GM21360 (cell line): ENCODE results near the gene TRAPPC13.
"Not testable (repeated sequence)": the region's sequence is repeated elsewhere in the genome, so short reads cannot be mapped to it uniquely, and the experiment has no call there.

Source experiments
- ATAC-seq: cut with Tn5 transposase; IDR thresholded peaks from one replicate; pipeline ENCODE4 v1.9.1; 2021; ENCODE audit warnings: mild to moderate bottlenecking, moderate library complexity; ENCODE audit not compliant: unreplicated experiment

The TRAPPC13 gene

GRCh38 chr5:65624571-65625555 lies at the start of gene TRAPPC13, which contains the start of gene SHLD3:
Gene TRAPPC13 (plus strand): TSS chr5:65625027. CDS start chr5:65625061, 34 bp downstream.
Gene SHLD3 (plus strand): TSS chr5:65625027. CDS start chr5:65629588, 4,561 bp downstream.
- peak; percentile 66 for ATAC-seq

GRCh38 chr5:65577141-65577540 lies 47.7 kb upstream of the TRAPPC13 start:
- ATAC-seq = no peak

- ATAC-seq = no peak
Observed at GRCh38 chr5:65588694-65589093, 36.1 kb upstream of the TRAPPC13 start.

GRCh38 chr5:65601761-65602160 lies 23.1 kb upstream of the TRAPPC13 start:
- not testable (repeated sequence) for ATAC-seq

GRCh38 chr5:65611524-65611923 lies 13.3 kb upstream of the TRAPPC13 start:
- ATAC-seq = no peak

GRCh38 chr5:65612298-65612907 lies 12.4 kb upstream of the TRAPPC13 start:
- ATAC-seq = no peak

- no peak for ATAC-seq
Observed at GRCh38 chr5:65620021-65620420, 4.8 kb upstream of the TRAPPC13 start.

- ATAC-seq = not testable (repeated sequence)
Observed at GRCh38 chr5:65621961-65622360, 2.9 kb upstream of the TRAPPC13 start.

- ATAC-seq = no peak
Observed at GRCh38 chr5:65623482-65623881, 1.3 kb upstream of the TRAPPC13 start.

GRCh38 chr5:65624025-65624570 lies 729 bp upstream of the TRAPPC13 start, which contains the start of gene TRIM23:
Gene TRIM23 (minus strand): TSS chr5:65624333. CDS start chr5:65624274, 59 bp downstream.
- peak; percentile 96 for ATAC-seq

GRCh38 chr5:65625743-65626142 lies 916 bp downstream of the TRAPPC13 start:
- no peak for ATAC-seq

GRCh38 chr5:65630981-65631380 lies 6.2 kb downstream of the TRAPPC13 start:
- ATAC-seq = no peak

GRCh38 chr5:65640240-65640639 lies 15.4 kb downstream of the TRAPPC13 start:
- ATAC-seq = no peak

- no peak for ATAC-seq
Observed at GRCh38 chr5:65646938-65647337, 22.1 kb downstream of the TRAPPC13 start.

- no peak for ATAC-seq
Observed at GRCh38 chr5:65647941-65648340, 23.1 kb downstream of the TRAPPC13 start.

GRCh38 chr5:65651144-65651543 lies 26.3 kb downstream of the TRAPPC13 start:
- no peak for ATAC-seq

- ATAC-seq = no peak
Observed at GRCh38 chr5:65654713-65655112, 29.9 kb downstream of the TRAPPC13 start.

- no peak for ATAC-seq
Observed at GRCh38 chr5:65663804-65664521, 39.1 kb downstream of the TRAPPC13 start.

GRCh38 chr5:65668696-65669095 lies 43.9 kb downstream of the TRAPPC13 start:
- no peak for ATAC-seq

GRCh38 chr5:65672796-65673195 lies 48.0 kb downstream of the TRAPPC13 start:
- no peak for ATAC-seq

- ATAC-seq = no peak
Observed at GRCh38 chr5:65674749-65675148, 49.9 kb downstream of the TRAPPC13 start.
